GM03348 (cell line): Measurements from ENCODE around the gene PLA2G4E.

Experiments used
- DNase-seq: peaks from one replicate; pipeline ENCODE4 v3.0.0; 2012; ENCODE audit warnings: low spot score

PLA2G4E gene

DNA sequence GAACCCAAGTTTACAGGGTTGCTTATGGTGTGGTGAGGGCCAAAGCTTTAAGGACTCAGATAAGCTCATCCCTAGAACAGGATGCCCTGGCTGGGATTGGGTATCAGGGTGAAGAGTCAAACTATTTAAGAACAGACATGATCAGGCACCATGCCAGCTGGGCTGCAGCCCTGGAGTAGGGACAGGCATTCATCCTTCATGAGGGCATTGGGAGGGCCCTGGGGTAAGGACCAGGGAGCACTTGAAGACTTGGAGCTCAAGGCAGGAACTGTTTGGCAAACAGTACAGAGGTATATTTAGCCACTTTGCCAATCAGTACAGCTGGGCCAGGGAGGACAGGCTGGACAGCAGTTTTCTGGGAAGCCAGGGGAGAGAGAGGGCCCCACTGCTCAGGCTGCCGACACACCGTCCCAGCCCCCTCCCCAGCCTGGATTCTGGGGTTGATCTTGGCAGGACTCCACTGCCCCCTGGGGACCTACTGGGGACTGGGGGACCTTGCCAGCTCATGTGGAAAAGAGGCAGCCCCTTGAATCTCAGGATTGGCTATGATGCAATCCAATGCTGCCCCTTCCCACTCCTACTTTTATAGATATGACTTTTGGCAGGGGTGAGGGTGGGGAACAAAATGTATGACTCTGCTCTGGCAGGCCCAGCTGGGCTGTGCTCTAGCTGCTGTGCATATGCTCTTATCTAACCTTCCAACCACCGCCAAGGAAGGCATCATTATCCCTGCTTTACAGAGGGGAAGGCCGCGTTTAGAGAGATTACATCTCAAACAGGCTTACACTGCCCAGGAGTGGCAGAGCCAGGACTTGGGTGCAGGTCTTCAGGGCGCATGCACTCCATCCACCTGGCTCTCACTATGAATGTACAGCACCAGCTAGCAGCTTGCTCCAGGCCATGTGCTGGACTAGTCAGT, 2.3 kb downstream of the PLA2G4E start:
- DNase-seq = no peak

GRCh38 chr15:42016971-42017370, 3.9 kb downstream of the PLA2G4E start:
- no peak for DNase-seq

DNA sequence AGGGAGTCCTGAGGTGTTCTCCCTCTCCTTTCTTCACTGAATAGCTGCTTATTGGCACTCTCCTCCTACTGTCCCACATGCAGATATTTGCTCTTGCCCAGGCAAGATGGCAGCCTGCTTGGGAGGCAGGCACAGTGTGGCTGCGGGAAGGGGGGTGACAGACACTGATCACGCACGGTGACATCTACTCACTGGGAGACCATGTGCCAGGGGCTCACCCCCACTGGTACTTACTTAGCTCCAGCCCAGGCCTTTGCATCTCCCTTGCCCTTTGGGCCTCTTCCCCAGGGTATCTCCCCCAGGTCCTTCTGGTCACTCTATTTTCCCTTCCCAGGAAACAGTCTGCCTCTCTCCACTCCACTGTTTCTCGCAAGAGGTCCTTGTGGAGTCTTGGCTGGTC, 6.4 kb downstream of the PLA2G4E start:
- DNase-seq = no peak

DNA sequence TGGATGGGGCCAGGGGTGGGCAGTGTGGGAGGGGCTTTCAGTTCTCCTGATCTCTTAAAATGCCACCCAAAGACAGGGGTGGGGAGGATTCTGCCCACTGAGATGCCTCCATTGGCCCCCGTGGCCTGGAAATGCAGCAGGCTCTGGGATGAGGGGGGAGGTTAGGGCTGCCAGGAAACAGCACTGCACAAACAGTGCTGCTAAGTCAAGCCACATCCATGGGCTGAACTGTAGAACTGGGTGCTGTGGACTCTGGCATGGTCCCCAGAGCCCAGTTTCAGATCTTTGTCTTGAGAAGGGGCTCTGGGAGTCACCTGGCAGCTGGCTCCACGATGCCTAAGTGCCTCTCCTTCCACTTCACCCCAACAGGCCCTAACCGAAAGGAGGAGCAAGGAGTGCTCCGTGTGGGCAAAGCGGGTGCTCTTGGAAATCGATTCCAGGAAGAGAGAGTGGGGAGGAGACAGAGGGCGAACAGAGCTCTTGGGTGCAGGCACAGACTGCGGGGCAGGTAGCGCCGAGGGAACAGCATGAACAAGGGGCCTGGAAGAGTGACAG, 7.8 kb downstream of the PLA2G4E start:
- no peak for DNase-seq

GRCh38 chr15:42012241-42012640, 8.6 kb downstream of the PLA2G4E start:
- DNase-seq = no peak

DNA sequence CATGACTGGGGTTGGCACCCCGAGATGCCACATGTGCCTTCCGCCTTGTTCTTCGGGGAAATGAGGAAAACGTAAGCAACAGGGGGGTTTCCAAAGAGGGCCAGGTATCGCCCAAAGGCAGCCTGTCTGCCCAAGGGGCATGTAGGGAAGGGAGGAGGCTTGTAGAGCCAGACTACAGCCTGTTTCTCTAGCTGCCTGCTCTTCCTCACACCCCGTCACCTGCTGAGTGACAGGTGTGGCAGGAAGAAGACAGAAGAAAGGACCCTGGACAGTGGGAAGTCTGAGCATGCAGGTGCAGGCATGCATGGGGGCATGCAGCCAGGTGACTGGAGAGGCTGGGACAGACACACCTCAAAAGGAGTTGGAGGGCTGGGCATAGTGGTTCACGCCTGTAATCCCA, 9.8 kb downstream of the PLA2G4E start:
- no peak for DNase-seq

DNA sequence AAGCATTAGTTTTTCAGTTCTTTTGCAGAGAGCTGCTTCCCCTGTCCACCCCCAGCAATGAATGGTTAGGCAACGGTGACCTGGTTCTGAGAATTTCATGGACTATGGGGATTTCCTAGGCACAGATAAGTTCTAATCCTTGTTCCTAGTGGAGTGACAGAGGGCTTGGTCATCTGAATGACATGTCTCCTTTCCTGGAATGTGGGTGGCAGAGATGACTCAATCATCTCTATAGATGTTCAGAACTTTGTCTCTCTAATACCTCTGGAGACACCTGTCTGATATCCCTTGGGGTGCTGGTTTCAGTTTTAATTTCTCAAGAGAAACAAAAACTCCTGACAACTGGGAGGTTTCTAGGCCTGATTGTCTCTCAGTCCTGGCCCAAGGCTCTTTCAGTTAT, 10.4 kb downstream of the PLA2G4E start:
- no peak for DNase-seq

DNA sequence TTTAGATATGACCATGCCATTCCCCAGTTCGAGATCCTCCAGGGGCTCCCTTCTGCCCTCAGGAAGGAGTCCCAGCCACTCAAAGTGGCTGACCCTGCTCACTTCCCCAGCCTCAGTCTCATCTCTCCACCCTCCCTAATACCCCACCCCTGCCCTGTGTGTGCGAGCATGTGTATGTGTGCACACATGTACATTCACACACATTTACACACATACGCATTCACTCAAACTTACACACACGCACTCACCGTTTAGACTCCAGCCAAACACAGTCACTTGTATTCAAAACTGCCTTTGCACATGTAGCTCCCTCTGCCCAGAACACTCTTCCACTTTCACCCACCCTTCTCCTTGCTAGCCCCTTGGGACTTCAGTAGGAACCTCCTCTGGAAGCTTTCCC, 11.4 kb downstream of the PLA2G4E start:
- DNase-seq = no peak

GRCh38 chr15:42009022-42009421, 11.8 kb downstream of the PLA2G4E start:
- no peak for DNase-seq

- no peak for DNase-seq
These were observed 13.5 kb downstream of the PLA2G4E start for GRCh38 chr15:42007386-42007785.

DNA sequence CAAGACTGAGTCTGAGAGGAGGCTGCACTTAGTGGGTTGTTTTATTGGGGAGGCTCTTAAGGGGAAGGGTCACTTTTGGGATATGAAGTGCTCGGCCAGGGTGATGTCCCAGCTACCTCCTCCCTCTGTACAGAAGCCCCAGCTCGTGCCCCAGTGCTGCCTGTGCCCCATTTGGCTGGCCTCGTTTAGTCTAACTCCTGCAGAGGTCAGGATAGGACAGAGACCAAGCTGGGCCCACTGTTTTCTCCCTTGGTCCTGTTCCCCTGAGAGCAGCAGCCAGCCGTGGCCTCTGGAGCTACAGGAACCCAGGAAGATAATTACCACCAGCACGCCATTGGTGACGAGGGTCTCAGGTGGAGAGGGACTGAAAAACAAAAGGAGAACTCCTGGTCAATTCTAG, 18.5 kb downstream of the PLA2G4E start:
- DNase-seq = no peak

DNA sequence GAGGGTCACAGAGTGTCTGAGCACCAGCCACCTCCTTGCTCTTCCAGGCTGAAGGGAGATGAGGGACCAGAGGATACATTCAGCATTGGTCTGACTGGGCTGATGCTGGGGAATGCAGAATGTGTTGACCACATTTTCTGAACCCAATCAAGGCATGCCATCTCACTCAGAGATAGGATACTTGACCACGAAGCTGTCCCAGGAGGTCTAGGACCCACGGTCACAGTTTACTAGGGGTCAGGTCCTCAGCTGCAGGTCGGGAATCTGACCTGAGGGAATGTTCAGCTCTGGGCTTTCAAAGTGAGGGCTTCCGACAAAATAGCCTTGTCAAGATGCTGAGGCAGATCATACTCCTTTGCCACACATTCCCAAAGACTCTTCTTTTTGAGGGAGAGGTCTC, 19.6 kb downstream of the PLA2G4E start:
- DNase-seq = no peak

DNA sequence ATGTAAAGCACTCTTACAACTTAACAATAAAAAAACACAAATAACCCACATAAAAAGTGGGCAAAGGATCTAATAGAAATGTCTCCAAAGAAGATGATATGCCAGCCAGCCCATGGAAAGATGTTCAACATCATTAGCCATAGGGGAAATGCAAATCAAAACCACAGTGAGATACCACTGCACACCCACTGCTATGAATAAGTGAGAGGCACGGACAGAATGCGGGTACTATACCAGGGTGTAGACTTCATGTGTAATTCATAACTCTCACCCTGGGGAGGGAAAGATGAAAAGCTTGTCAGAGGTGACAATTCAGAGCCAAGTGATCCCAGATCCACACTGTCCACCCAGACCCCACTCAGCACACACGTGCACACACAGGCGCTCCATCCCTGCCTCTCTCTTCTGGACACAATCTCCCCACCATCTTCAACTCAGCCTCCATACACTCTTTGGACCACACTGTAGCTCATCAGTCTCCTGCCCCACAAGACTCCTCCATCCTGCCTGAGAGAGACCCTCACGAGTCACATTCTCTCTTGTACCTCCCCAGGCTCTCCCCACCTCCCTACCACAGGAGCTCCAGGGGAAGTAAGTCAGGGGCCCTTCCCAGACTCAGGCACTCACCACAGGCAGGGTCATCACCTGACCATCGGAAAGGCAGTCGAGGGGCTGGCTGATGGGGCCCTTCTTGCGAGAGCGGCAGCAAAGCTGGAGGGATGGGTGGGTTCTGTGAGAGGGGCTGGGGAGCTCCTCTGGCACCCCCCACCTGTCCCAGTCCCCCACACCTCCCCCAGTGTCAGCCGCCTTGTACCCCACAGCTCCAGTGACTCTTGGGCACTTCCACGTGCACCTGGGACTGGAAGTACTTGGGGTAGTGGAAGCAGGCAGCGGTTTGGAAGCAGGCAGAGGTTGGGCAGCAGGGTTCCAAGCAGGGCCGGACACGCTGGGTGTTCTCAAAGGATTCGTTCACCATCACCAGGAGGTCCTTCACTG, 21.3 kb downstream of the PLA2G4E start:
- no peak for DNase-seq

DNA sequence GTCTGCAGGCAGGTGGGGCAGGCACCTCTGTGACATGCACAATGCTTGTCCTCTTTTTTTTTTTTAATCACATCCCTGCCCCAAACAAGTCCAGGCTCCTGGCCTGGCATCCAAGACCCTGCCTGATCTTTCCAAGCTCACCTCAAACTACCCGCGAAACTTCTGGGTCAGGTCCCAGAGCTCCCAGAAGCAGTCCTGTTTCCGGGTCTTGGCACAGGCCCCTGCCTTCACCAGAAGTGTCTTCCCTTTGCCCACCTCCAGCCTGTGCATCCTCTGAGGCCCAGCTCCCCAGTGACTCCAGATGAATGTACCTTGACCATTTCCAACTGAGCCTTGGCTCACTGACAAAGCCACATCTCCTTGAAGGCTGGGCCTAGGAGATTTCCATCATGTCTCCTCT, 23.0 kb downstream of the PLA2G4E start:
- no peak for DNase-seq

DNA sequence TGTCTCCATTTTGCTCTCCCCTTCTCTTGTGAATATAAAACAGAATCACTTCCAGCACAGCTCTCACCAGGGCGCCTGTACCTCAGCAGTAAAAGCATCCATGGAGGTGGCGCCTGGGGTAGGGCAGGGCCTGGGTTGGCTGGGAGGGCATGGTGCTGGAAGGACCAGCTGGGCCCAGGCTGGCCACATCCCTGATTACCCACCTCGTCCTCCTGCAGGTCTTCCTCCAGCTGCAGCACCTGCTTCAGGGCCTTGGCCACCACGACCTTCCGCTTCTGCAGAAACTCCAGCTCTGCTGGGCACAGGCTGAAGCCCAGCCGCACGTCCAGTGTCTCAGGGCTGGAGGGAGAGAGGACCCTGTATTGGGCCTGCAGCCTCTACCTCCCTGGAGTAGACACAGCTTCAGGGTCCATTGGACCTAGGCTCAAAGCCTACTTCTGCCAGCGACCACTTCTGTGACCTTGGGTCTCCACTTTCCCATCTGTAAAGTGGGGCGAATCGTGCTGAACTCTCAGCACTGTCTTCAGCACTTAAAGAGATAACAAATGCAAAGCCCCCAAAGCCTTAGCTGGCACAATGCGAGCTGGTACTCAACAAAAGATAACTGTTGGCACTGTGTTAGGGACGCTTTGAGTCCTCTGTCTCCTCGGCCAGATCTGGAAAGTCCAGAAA, 23.8 kb downstream of the PLA2G4E start:
- DNase-seq = no peak

DNA sequence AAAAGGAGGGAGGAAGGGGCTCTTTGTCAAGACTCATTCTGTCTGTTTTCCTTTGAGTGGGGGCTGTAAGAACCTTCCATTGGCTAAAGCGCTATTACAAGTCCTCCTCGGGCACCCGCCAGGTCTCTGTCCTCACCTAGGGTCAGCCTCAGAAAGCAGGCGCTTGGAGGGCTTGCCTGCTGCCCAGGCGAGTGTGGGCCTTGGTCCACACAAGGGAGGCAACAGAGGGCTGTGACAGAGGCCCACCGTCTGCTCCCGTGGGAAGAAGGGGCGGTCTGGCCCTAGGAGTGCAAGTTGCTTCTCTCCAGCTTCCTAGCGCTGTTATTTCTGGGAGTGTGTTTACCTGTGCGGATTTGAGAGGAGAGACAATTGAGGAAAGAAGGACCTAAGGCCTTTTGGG, 24.5 kb downstream of the PLA2G4E start:
- no peak for DNase-seq

- no peak for DNase-seq
These were observed 25.4 kb downstream of the PLA2G4E start for GRCh38 chr15:41995476-41995855.

GRCh38 chr15:41994772-41995475, 25.9 kb downstream of the PLA2G4E start:
- DNase-seq = no peak

- no peak for DNase-seq
These were observed 26.6 kb downstream of the PLA2G4E start for GRCh38 chr15:41994171-41994650.

DNA sequence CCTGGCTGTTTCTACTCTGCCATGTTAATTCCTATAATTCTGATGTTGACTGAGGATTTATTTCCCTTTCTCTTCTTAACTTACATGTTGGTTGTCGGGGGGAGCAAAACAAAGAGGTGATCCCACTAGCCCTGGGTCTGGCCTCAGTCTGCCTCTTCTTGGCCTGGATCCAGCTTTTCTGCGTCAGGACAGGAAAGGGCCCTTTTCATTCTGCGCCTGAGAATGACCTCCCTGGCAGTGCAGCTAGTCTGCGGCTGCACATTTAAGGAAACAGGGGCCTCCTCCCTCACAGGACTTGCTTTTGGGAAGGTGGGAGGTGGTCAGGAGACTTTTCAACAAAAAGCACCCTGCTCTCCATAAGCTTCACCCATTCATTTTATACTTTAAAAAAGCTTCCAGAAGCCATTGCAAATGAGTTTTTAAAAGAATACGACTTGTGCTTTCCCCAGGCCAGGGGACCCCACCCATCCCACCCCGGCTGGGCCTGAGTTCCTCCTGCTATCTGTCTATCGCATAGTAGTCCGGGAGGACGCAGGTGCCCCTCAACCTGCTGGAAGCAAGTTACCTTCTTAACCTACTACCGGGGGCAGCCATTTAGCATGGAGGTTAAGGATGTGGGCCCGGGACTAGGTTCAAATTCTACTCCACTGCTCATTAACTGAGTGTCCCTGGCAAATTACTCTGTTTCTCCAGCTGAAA, 27.2 kb downstream of the PLA2G4E start:
- no peak for DNase-seq

DNA sequence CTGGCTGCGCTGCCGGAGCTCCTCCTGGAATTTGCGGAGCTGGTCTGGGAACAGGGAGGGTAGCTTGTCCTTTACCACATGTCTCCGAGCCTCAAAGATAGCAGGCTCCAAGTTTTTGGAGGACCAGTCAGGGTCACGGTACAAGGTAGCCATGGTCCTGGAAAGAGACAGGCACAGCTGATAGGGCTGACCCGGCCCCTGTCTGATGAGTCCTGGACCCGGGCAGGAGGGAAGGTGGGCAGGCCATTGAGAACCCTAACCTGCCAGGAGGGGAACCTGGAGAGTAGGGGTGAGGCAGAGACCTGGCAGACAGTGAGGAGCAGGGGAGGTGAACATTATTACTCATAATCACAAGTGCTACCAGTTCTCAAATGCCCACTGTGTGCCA, 28.0 kb downstream of the PLA2G4E start:
- DNase-seq = no peak
